GM19099 (cell line): ENCODE measurements around the gene TAL1.

Experiments used
- POLR2A ChIP-seq: IDR thresholded peaks from 3 replicates; pipeline ENCODE4 v1.6.1; 2011; ENCODE audit warnings: low read depth; ENCODE audit not compliant: insufficient read length; ENCODE audit errors: extremely low read depth

TAL1 gene

DNA sequence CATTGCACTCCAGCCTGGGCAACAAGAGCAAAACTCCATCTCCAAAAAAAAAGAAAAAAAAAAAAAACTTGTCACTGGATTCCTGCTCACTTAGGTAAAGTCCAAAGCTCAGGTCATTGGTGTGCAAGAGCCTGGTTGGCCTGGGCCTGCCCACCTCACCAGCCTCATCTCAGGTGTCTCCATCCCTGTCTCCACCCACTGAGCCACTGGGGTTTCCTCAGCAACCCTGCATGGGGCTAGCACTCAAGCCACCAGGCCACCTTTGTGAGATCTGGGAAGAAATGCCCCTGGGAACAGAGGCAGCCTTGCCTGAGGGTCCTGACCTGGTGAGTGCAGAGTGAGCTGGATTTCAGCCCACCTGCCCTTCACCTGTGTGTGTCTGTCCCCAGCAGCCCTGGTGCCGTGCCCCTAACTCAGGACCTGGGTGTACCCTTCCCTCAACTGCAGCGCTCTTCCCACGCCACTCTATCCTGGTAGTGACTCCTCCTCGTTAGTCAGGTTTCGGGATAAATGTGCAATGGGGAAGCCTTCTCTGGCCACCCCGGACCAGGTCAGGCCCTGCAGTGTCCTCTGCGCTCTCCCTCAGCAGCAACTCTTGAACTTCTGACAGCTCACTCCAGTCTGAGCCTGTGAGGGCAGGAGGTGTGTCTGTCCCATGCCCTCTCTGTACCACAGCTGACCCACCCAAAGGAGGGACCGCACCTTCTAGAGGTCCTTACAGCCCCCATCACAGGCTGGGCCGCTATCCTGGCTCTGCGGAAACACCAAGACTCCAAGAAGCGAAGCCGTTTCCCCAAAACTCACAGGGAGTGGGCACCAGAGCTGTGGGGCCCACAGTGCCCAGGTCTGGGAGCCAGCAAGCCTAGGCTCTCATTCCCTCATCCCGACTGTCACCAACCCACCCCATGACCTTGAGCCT is 45.5 kb downstream of the TAL1 start:
- no peak for TF ChIP-seq POLR2A

DNA sequence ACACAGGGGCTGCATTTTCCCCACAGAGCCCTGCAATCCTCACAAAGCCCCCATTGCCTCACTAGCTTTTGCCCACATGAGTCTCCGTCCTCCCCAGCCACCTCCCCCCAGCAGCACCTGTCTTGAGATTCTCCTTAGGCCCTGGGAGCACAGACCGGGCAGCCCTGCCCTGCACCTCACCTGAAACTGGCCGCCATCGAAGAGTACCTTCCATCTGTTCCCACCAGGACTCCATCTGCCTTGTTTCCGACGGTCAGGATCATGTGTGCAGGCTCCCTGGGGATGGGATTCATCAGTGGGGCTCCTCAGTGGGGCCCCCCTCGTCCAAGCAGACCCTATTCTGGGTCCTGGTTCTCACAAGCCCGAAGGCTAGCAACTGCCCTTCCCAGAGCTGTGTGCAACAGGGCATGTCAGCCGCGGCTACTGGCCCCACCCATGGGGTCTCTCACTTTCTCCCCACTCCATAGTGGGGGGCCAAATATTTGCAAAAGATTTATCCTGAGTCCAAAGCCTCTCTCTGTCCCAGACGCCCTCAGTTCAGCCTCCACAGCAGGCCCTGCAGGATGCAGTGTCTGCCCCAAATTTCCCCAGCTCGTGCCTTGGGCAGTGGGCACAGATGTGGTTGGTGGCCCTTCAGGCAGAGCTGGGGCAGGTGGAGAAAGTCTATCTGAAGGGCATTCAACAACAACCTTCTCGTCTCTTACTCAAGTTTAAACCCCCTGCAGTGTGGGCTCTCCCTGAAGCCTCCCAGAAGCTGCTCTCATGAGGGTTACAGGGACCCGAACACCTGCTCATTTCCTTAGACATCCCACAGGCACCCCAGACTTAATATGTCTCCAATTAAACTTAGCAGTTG is 47.0 kb downstream of the TAL1 start:
- TF ChIP-seq POLR2A: no peak

- no peak for TF ChIP-seq POLR2A
Measured at GRCh38 chr1:47184090-47184821, 47.8 kb downstream of the TAL1 start.

- TF ChIP-seq POLR2A: no peak
Measured at GRCh38 chr1:47183308-47184089, 48.5 kb downstream of the TAL1 start.

DNA sequence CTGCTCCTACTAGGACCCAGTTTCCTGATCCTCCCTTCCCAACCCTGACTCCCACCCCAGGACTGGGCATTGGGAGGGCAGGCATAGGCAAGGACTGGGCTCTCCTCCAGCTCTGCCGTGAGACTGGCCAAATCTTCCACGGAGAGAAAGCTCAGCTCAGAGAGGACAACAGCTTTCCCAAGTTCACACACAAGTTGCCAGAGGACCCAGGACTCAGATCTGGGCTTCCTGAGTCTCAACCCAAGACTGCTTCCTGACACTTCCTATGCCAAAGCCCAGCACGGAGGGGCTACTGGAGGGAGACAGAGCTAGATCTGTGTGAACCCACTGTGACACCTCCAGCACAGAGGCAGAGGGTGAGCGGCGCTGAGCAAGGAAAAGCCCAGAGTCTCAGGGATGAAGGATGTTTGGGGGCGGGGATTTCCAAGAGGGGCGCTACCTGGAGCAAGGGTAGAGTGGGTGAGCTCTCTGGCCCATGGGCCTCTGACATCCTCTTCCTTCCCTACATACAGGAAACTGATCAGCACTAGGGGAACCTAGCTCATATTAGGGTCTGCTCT is 49.3 kb downstream of the TAL1 start:
- TF ChIP-seq POLR2A: no peak

- no peak for TF ChIP-seq POLR2A
Measured at GRCh38 chr1:47181955-47182675, 49.9 kb downstream of the TAL1 start.

DNA sequence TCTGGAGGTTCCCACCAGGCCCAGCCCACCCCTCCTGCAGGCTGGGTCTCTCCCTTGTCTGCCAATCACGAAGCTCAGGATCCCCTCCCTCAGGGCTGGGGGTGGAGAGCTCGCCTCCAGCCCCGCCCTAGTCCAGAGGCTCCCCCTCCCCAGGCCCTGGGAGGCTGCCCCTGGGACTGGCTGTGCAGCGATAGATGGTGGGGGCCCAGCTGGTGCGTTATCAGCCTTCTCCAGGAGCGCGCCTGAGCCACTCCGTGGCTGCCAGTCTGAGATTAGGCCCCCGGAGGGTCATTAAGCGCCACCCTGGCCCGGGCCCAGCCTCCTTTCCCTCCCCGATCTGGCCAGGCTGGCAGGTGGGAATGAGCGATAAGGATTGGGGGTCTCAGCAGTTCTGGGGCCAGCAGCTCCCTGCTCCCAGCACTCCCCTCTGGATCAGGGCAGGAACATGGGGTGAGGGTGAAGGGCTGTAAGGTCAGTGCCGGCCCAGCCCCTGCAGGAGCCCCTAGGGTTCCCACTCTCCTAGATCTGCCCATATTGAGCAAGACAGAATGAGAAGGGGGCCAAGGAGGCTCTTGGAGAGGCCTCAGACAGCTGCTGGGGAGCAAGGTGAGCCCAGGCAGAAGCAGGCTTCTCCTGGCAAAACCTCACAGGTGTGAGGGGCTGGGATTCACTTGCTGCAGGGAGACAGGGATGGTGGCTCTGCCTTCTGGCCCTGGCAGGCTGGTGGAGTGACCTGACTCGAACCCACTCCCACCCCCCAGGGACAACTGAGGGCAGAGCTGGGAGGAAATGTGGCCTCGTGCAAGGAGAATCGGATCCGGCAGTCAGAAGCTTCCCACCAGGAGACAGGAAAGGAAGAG is 50.7 kb downstream of the TAL1 start:
- no peak for TF ChIP-seq POLR2A

DNA sequence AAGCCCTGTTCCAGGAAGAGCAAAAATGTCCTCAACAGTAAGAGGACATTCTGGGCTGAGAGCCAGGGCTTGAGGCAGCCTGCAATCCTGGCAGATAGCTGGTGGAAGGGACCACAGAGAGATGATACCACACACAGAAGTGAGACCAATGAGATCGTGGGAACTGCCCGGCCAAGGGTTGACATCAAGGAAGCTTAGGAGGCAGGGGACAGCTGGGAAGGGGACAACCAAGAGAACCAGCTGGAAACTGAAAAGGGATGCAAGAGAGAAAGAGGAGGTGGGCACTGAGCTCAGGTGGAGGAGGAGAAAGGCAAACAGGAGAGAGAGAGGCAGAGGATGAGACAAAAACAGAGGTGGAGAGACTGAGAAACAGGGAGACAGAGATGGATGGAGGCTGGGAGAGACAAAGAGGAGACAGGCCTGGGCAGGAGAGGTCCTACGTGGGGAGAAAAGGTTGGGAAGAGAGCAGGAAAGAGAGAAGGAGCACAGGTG is 51.4 kb downstream of the TAL1 start:
- TF ChIP-seq POLR2A: no peak

- no peak for TF ChIP-seq POLR2A
Measured at GRCh38 chr1:47179988-47180563, 51.9 kb downstream of the TAL1 start.

GRCh38 chr1:47179017-47179987 is 52.7 kb downstream of the TAL1 start:
- no peak for TF ChIP-seq POLR2A

- no peak for TF ChIP-seq POLR2A
Measured at GRCh38 chr1:47178654-47179016, 53.4 kb downstream of the TAL1 start.
